Measurements from ENCODE around the gene MMRN2.
"Not testable (repeated sequence)": the region's sequence is repeated elsewhere in the genome, so short reads cannot be mapped to it uniquely, and the experiment has no call there.

The MMRN2 gene, protein sequence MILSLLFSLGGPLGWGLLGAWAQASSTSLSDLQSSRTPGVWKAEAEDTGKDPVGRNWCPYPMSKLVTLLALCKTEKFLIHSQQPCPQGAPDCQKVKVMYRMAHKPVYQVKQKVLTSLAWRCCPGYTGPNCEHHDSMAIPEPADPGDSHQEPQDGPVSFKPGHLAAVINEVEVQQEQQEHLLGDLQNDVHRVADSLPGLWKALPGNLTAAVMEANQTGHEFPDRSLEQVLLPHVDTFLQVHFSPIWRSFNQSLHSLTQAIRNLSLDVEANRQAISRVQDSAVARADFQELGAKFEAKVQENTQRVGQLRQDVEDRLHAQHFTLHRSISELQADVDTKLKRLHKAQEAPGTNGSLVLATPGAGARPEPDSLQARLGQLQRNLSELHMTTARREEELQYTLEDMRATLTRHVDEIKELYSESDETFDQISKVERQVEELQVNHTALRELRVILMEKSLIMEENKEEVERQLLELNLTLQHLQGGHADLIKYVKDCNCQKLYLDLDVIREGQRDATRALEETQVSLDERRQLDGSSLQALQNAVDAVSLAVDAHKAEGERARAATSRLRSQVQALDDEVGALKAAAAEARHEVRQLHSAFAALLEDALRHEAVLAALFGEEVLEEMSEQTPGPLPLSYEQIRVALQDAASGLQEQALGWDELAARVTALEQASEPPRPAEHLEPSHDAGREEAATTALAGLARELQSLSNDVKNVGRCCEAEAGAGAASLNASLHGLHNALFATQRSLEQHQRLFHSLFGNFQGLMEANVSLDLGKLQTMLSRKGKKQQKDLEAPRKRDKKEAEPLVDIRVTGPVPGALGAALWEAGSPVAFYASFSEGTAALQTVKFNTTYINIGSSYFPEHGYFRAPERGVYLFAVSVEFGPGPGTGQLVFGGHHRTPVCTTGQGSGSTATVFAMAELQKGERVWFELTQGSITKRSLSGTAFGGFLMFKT

DNA sequence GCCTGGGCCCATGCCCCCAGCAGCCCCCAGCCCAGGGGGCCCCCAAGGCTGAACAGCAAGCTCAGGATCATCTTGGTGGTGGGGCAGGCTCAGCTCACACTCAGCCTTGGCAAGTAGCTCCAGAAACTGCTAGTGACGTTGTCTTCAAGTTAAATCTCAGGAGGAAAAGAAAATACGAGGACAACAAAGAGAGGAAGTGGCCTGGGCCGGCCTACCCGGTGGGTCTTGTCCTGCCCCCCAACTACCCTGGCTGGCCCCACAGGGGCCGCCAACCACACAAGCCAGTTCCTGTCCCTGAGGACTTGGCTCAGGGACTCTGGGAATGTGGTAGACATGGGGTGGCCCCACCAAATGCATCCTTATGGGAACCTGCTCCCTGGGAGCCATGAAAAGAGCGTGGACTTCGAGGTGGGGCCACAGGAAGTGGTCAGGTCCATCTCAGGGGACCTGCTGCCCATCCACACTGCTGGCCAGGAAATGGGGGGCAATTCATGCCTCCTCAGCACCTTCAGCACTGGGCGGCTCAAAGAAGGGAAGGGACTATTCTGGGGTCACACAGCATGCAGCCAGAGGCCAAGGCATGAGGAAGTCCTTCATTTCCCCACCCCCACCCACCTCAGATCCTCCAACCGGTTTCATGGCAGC lies at the start of gene MMRN2:
Gene MMRN2 (minus strand): TSS at position 145 of the 645 bp plus-strand sequence. CDS start 74 bp downstream, at position 71.
- DNase-seq (ENCODE audit: low spot score) = no peak

DNA sequence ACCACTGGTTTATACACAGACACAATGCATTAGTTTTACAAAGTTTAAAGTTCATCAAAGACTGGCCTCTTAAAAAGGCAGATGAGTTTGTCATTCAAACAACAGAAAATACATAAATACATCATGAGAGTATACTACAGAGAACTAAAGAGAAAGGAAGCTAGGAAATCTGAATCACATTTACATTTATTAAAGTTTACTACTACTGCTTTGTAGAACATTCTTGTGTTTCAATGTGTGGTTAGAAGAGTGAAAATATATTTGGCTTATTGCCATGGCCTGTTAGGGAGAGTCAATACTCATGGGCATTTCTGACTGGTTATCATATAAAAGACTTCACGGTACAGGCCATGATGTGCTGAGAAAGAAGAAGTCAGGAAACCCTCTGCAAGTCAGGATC lies 49.7 kb upstream of the MMRN2 start:
- not testable (repeated sequence) for DNase-seq (ENCODE audit: low spot score)

DNA sequence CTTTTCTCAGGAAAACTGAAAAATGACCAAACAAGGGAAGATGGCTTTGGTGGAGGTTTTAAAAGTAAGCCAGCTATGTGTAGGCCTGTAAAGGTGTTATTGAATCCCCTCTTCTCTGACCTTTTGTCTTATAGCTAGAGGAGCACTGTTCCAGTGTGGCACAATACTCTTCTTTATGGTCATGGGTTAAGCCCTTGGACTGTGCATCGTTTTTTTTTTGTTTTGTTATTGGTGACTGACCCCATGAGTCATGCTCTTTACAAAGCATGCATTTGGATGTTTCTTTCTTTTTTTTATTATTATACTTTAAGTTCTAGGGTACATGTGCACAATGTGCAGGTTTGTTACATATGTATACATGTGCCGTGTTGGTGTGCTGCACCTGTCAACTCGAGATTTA lies 43.1 kb upstream of the MMRN2 start:
- no peak for DNase-seq (ENCODE audit: low spot score)

DNA sequence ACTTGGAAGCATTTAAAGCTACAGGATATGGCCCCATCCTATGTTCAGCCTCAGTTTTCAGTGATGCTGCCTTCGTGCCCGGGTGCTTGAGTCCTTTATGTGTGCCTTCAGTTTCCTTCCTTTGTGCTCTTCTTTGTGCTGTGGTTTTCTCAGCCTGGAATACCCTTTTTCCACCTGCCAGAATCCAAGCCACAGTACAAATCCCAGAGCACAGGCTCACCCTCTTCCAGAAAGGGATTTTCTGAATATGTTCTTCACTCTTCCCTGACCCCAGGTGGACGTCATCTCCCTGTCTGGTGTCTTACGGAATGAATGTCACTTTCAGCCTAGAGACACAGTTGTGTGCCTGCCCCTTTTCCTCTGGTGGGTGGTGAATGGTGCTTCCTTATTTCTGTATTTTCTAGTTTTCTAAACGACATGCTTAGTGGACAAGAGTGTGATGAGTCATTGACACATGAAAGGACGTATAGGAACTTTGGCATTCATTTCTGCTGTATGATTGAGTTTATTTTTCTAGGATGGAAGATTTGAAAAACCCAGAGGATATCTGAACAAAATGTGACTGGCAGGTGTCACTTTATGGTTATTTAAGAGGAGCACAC lies 42.5 kb upstream of the MMRN2 start:
- not testable (repeated sequence) for DNase-seq (ENCODE audit: low spot score)

DNA sequence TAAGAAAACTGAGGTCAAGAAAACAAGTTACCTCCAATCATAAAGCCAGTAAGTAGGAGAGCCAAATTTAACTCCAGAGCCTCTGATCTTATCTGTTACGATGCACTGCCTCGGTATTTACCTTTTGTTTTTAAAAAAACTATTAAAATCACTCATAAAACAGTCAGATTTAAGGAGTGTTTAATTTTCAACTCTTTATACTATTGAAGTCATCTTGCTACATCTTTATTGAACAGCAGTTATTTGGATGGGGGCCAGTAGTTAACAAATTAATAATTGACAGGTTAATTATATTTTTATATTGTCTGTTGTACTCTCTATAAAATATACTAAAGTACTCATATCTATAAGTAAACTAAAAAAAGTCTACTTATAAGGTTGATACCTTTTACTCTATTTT lies 35.5 kb upstream of the MMRN2 start:
- DNase-seq (ENCODE audit: low spot score) = no peak

DNA sequence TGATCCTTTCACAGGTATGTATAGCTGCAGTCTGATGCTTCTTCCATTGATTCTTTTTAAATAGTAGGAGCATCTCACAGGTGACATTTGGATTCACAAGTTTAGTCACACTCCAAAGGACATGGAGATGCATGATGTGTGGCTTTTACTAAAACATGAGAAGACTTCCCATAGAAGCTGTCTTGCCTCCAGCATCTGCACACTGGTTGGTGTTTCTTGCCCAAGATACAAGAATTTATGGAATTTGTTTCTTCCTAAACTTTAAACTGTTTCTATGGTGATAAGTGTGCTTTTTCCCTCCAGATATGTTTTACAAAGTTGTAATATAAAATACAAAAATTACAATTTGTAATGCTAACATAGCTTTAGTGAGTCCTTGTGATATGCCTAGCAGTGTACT lies 35.0 kb upstream of the MMRN2 start:
- DNase-seq (ENCODE audit: low spot score) = no peak

DNA sequence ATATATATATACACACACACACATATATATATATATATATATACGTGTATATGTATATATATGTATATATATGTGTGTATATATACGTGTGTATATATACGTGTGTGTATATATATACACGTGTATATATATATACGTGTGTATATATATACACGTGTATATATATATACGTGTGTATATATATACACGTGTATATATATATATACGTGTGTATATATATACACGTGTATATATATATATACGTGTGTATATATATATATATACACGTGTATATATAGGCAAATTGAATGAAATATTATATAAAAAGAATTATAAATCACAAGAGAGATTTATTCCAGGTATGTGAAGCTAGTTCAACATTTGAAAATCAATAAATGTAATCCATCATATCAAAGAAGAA lies 33.9 kb upstream of the MMRN2 start:
- not testable (repeated sequence) for DNase-seq (ENCODE audit: low spot score)

DNA sequence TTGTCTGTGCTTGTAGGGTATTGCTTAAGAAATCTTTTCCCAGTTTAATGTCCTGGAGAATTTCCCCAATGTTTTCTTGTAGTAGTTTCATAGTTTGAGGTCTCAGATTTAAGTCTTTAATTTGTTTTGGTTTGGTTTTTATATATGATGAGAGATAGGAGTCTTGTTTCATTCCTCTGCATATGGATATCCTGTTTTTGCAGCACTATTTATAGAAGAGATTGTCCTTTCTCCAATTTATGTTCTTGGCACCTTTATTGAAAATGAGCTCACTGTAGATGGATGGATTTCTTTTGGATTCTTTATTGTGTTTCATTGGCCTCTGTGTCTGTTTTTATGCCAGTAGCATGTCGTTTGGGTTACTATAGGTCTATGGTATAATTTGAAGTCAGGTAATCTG lies 31.1 kb upstream of the MMRN2 start:
- DNase-seq (ENCODE audit: low spot score) = no peak

DNA sequence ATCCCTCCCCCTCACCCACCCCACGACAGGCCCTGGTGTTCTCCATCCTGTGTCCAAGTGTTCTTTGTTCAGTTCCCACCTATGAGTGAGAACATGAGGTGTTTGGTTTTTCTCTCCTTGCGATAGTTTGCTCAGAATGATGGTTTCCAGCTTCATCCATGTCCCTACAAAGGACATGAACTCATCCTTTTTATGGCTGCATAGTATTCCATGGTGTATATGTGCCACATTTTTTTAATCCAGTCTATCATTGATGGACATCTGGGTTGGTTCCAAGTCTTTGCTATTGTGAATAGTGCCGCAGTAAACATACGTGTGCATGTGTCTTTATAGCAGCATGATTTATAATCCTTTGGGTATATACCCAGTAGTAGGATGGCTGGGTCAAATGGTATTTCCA lies 27.1 kb upstream of the MMRN2 start:
- not testable (repeated sequence) for DNase-seq (ENCODE audit: low spot score)

DNA sequence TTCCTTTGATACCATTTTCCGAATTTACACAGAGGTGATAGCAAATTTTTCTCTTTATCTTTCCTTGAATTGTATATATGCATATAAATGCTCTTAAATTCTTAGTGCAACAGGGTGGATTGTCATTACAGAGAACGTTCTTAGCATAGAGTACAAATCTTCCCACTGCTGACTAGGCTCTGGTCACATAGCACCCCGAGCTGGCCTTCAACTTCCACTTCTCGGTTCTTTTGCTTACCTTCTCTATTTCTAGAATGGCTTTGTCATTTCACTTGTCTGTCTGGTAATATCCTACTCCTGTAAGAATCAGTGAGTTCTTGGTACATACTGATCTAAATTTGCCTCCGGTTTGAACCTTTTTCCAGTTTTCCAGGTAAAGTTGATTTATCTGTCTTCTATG lies 24.3 kb upstream of the MMRN2 start:
- no peak for DNase-seq (ENCODE audit: low spot score)

DNA sequence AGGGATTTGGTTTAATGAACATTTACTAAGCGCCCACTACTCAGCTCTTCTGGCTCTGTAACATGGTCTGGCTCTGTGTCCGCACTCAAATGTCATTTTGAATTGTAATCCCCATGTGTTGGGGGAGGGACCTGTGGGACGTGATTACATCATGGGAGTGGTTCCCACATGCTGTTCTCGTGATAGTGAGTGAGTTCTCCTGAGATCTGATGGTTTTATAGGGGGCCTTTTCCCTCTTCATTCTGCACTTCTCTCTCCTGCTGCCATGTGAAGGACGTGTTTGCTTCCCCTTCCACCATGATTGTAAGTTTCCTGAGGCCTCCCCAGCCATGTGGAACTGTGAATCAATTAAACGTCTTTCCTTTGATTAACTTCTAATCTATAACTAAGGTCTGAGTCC lies 23.6 kb upstream of the MMRN2 start:
- not testable (repeated sequence) for DNase-seq (ENCODE audit: low spot score)

DNA sequence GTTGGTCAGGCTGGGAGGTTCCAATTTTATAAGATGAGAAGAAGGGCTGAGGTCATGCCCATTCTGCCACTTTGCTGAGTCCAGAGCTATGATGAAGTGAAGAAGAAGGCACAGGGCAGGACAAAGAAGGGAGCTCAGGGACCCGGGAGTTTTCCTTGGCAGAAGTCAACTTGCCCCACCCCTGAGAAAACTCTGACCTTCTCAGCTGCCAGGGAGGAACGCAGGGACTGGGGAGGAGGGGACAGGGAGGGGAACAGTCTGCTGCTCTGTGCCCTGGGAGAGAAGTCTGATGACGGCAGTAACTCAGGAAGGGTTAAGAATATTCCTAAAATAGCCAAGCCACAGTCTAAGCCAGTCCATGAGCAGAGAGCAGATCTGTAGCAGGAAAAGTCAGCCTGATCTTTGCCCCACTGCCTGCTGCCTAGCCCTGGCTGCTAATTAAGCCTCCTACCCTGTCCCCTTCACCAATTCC lies 22.6 kb upstream of the MMRN2 start:
- DNase-seq (ENCODE audit: low spot score) = no peak

DNA sequence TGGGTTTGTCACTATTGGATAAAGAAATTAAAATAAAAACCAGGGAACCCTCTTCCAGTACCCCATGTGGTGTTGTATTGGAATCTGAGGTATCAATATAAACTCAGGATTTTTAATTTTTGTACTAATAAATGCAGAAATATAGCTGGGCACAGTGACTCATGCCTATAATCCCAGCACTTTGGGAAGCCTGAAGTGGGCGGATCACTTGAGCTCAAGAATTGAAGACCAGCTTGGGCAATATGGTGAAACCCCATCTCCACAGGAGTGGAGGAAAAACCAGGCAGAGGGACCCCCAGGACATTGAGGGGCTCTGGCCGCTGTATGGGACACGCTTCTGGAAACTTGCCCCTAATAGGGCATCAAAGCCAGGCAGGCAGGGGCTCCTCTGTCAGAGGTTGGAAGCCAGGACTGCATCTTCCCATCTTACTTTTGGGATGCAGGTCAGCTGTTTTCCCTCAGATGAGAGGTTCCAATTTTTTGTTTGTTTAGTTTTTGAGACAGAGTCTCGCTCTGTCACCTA lies 21.9 kb upstream of the MMRN2 start:
- no peak for DNase-seq (ENCODE audit: low spot score)

DNA sequence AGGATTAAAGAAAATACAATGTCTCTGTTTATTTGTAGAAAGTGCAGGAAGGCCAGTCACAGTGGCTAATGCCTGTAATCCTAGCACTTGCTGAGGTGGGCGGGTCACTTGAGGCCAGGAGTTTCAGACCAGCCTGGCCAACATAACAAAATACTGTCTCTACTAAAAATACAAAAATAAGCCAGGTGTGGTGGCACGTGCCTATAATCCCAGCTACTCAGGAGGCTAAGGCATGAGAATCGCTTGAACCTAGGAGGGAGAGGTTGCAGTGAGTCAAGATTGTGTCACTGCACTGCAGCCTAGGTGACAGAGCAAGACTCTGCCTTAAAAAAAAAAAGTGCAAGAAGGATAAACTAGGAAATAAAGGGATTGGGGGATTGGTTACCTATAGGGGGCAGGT lies 21.0 kb upstream of the MMRN2 start:
- not testable (repeated sequence) for DNase-seq (ENCODE audit: low spot score)

DNA sequence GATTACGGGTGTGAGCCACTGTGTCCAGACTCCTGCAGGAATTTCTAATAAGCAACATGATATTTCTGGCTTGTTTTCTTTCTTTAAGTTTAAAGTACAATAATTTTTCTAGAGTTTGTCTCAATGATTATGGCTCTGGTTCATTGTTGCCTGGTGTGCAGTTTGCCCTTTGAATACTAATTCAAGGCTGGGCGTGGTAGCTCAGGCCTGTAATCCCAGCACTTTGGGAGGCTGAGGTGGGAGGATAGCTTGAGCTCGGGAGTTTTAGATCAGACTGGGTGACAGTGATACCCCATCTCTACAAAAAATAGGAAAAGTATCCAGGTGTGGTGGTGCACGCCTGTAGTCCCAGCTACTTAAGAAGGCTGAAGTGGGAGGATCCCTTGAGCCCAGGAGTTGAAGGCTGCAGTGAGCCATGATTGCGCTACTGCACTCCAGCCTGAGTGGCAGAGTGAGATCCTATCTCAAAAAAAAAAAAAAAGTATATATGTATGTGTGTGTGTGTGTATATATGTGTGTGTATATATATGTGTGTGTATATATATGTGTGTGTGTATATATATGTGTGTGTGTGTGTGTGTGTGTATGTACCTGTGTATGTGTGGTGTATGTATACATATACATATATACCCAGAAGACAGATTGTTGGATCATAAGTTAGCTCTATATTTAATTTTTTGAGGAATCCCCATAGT lies 19.1 kb upstream of the MMRN2 start:
- DNase-seq (ENCODE audit: low spot score) = no peak

DNA sequence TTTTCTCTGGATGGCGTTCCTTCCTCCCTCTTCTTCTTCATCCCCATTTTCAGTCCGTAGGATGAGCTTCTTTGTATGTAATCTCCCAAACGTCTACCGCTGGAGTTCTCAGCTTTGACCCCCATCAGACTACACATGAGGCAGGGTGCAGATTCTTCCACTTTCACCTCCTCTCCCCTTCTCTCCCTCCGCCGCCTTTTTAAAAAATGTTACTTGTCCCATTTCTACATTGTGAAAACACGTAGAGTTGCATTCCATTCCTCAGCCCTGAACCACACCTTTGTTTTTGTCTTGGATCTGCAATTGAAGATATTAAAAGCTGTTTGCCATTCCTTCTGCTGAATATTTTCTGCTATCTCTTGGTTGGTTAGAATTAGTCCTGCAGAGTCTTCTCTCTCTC lies 17.1 kb upstream of the MMRN2 start:
- DNase-seq (ENCODE audit: low spot score) = no peak

DNA sequence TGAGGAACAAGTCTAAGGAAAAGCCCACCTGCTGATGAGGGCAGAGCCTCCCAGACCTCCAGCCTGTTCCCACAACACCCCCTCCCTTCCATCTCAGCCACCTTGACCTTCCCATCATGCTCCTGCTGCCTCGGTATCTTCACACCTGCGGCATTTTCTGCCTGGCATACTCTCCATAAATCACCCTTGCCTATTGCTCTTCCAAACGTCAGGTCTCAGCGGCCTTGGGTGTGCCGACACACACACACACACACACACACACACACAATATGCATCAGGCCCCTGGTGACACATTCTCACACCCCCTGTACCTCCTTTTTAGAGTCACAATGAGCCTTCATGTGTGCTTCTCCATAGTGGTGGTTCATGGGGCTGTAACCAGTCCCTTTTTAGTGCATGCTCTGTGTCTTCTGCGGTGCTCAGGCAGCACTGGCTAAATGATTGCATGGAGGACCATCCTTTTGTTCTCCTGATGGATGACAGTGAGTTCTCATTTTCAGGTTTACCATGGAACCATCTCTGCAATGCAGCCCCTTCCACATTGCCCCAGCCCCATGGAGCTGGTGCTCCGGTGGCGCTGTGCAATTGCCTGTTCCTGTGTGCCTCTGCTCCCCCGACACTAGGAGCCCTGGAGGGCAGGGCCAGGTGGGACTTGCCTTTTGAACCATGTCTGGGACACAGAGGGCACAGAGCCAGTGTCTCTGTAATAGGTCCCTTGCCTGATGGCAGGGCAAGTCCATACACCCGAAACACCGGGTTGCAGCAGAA lies 15.4 kb upstream of the MMRN2 start:
- DNase-seq (ENCODE audit: low spot score) = no peak

DNA sequence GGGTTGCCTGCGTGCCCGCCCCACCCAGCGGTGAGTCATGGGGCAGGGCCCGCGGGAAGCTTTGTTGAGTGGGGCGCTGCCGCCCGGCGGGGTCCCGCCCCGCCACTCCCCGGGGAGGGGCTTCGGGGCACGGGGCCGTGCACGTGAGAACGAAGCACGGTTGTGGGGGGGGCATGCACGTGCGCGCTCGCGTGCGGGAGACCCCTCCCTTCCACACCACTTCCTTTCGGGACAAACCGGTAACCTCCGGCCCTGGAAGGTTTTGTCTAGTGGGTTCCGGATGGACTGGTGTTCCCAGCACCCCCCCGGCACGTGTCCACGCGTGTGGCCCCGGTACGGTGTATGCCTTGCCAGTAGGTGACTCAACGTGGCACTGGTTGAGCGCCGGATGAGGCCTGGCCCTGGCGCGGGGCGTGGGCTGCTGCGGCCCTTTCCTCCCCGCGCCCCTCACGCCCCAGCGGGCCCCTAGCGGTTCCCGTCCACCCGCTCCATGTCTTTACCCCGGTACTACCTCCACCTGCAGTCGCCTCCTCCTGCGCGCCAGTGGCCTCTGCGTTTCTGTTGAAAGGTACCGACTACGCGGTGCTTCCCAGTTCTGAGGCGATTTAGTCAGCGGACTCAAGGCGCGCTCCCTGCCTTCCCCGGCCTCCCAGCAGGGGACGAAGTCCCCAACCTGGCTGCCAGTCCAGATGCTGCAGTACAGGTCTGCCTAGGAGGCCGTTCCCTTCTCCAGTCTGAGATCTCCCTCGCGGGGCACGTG lies 14.0 kb upstream of the MMRN2 start:
- no peak for DNase-seq (ENCODE audit: low spot score)

DNA sequence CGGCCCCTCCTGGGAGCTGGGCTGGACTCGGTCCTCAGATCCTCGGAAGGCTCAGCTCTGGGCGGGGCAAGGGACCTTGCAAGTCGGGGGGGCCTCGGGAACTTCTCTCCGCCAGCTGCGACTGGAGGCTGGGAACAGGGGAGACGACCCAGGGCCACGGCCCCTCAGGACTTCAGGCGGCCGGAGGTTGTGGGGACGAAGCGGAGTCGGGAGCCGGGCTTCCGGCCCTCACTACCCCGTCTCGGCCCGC lies 13.5 kb upstream of the MMRN2 start:
- DNase-seq (ENCODE audit: low spot score) = no peak

Data from HuH-7.5 (cell line).